Measurements from ENCODE around the gene CPNE7. TPM values are rescaled to one million over a fixed set of nuclear protein-coding genes. Genes with fewer than 3 reads are reported as not detected.

The CPNE7 gene
- total and polyA plus RNA-seq, 2 of the 13 experiments (the other 11 are each of a cell fraction or from before 2014, with no cell fraction given), result 0.59 TPM; not detected in 1

DNA sequence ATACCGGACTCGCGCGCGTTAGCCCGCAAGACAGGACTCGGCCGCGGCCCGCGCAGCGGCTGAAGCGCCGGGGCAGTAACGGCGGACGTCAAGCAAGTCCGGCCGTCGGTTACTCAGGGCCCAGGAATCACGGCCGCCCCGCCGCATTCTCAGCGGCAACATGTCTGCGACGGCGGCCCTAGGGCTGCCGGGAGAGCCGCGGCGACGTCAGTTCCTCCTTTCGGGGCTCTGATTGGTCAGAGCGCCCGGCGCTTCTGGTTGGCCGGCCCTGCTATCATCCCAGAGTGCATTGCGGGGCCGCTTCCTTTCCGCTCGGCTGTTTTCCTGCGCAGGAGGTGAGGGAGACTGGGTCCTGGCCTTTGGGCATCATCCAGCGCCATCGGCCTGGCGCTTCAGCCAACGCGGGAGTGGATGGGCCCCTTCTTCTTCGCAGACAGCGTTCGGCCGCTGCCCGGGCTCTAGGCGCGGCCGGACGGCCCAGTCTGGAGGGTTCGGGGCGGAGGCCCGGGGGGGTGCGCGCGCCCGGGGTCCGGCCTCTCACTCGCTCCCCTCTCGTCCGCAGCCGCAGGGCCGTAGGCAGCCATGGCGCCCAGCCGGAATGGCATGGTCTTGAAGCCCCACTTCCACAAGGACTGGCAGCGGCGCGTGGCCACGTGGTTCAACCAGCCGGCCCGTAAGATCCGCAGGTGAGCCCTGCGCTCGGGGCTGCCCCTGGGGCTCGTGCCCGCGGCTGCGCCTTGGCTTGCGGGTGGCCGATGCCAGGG lies 15.0 kb upstream of the CPNE7 start, which contains the start of gene RPL13 (continued):
- no peak for TF ChIP-seq LCORL (IDR thresholded peaks at IDR 0.05)
- peak; percentile 75; the same call in 1 of the 2 replicates for TF ChIP-seq LCORL (CRISPR knock-in tag; IDR thresholded peaks at IDR 0.05)
- TF ChIP-seq, protein P1, sequence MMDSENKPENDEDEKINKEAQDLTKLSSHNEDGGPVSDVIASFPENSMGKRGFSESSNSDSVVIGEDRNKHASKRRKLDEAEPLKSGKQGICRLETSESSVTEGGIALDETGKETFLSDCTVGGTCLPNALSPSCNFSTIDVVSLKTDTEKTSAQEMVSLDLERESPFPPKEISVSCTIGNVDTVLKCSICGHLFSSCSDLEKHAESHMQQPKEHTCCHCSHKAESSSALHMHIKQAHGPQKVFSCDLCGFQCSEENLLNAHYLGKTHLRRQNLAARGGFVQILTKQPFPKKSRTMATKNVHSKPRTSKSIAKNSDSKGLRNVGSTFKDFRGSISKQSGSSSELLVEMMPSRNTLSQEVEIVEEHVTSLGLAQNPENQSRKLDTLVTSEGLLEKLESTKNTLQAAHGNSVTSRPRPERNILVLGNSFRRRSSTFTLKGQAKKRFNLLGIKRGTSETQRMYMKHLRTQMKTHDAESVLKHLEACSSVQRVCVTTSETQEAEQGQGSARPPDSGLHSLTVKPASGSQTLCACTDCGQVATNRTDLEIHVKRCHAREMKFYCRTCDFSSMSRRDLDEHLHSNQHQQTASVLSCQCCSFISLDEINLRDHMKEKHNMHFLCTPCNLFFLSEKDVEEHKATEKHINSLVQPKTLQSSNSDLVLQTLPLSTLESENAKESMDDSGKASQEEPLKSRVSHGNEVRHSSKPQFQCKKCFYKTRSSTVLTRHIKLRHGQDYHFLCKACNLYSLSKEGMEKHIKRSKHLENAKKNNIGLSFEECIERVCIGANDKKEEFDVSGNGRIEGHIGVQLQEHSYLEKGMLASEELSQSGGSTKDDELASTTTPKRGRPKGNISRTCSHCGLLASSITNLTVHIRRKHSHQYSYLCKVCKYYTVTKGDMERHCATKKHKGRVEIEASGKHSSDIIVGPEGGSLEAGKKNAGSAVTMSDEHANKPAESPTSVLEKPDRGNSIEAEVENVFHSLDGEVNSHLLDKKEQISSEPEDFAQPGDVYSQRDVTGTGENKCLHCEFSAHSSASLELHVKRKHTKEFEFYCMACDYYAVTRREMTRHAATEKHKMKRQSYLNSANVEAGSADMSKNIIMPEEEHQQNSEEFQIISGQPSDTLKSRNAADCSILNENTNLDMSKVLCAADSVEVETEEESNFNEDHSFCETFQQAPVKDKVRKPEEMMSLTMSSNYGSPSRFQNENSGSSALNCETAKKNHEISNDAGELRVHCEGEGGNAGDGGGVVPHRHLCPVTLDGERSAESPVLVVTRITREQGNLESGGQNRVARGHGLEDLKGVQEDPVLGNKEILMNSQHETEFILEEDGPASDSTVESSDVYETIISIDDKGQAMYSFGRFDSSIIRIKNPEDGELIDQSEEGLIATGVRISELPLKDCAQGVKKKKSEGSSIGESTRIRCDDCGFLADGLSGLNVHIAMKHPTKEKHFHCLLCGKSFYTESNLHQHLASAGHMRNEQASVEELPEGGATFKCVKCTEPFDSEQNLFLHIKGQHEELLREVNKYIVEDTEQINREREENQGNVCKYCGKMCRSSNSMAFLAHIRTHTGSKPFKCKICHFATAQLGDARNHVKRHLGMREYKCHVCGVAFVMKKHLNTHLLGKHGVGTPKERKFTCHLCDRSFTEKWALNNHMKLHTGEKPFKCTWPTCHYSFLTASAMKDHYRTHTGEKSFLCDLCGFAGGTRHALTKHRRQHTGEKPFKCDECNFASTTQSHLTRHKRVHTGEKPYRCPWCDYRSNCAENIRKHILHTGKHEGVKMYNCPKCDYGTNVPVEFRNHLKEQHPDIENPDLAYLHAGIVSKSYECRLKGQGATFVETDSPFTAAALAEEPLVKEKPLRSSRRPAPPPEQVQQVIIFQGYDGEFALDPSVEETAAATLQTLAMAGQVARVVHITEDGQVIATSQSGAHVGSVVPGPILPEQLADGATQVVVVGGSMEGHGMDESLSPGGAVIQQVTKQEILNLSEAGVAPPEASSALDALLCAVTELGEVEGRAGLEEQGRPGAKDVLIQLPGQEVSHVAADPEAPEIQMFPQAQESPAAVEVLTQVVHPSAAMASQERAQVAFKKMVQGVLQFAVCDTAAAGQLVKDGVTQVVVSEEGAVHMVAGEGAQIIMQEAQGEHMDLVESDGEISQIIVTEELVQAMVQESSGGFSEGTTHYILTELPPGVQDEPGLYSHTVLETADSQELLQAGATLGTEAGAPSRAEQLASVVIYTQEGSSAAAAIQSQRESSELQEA (CRISPR knock-in tag; IDR thresholded peaks at IDR 0.05; ENCODE audit: not compliant biosample characterization), result peak; percentile 96
- no peak for TF ChIP-seq RCOR2 (CRISPR knock-in tag; IDR thresholded peaks at IDR 0.05)
- TF ChIP-seq ZNF350 (CRISPR knock-in tag; IDR thresholded peaks at IDR 0.05; ENCODE audit: borderline replicate concordance, low read depth), result peak; percentile 95
- peak; percentile 73 for TF ChIP-seq ZNF552 (CRISPR knock-in tag; IDR thresholded peaks at IDR 0.05; ENCODE audit: borderline replicate concordance)
- peak; percentile 93; the same call in 1 of the 3 replicates for TF ChIP-seq MXI1 (IDR thresholded peaks at IDR 0.05; ENCODE audit: borderline replicate concordance, low read depth, low read length)
- TF ChIP-seq, protein P2, sequence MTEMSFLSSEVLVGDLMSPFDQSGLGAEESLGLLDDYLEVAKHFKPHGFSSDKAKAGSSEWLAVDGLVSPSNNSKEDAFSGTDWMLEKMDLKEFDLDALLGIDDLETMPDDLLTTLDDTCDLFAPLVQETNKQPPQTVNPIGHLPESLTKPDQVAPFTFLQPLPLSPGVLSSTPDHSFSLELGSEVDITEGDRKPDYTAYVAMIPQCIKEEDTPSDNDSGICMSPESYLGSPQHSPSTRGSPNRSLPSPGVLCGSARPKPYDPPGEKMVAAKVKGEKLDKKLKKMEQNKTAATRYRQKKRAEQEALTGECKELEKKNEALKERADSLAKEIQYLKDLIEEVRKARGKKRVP (CRISPR knock-in tag; IDR thresholded peaks at IDR 0.05), result no peak
- TF ChIP-seq SUZ12 (IDR thresholded peaks at IDR 0.05; ENCODE audit: low read depth, low read length), result peak; percentile 54
- peak; percentile 100 for TF ChIP-seq SPEN (CRISPR knock-in tag; IDR thresholded peaks at IDR 0.05; ENCODE audit: low read depth)
- TF ChIP-seq TARDBP (CRISPR knock-in tag; IDR thresholded peaks at IDR 0.05), result peak; percentile 80
- TF ChIP-seq, protein P3, sequence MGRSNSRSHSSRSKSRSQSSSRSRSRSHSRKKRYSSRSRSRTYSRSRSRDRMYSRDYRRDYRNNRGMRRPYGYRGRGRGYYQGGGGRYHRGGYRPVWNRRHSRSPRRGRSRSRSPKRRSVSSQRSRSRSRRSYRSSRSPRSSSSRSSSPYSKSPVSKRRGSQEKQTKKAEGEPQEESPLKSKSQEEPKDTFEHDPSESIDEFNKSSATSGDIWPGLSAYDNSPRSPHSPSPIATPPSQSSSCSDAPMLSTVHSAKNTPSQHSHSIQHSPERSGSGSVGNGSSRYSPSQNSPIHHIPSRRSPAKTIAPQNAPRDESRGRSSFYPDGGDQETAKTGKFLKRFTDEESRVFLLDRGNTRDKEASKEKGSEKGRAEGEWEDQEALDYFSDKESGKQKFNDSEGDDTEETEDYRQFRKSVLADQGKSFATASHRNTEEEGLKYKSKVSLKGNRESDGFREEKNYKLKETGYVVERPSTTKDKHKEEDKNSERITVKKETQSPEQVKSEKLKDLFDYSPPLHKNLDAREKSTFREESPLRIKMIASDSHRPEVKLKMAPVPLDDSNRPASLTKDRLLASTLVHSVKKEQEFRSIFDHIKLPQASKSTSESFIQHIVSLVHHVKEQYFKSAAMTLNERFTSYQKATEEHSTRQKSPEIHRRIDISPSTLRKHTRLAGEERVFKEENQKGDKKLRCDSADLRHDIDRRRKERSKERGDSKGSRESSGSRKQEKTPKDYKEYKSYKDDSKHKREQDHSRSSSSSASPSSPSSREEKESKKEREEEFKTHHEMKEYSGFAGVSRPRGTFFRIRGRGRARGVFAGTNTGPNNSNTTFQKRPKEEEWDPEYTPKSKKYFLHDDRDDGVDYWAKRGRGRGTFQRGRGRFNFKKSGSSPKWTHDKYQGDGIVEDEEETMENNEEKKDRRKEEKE (IDR thresholded peaks at IDR 0.05), result no peak
- peak; percentile 86 for TF ChIP-seq HOXA5 (CRISPR knock-in tag; IDR thresholded peaks at IDR 0.05)
- TF ChIP-seq ZNF747 (CRISPR knock-in tag; IDR thresholded peaks at IDR 0.05; ENCODE audit: borderline replicate concordance), result peak; percentile 31
- TF ChIP-seq RELA (CRISPR knock-in tag; IDR thresholded peaks at IDR 0.05), result peak; percentile 55; the same call in 1 of the 2 replicates

All from HepG2 (cell line).